GM23338 (cell line): ENCODE results near the gene SUGCT. TPM values are rescaled to one million over a fixed set of nuclear protein-coding genes. Genes with fewer than 3 reads are reported as not detected.

Source experiments
- ATAC-seq: fragments of 200-7000 bp; cut with Tn5 transposase; 3 replicates; pipeline ENCODE4 v1.9.1; 2020
- DNase-seq: peaks from one replicate; pipeline ENCODE4 v3.0.0-alpha.2; 2015; ENCODE audit warnings: low spot score
- H2AFZ ChIP-seq: fragments of 200-600 bp; sonication (generic); 2 replicates; pipeline ENCODE4 v1.8.0; 2016; ENCODE audit warnings: antibody characterized with exemption, mild to moderate bottlenecking, moderate library complexity
- H3F3A ChIP-seq: fragments of 200-600 bp; sonication (generic); replicated peaks from 2 replicates; pipeline ENCODE4 v1.8.0; 2017; ENCODE audit warnings: antibody characterized with exemption, mixed run types, low read depth
- H3K27ac ChIP-seq: fragments of 200-600 bp; sonication (generic); 2 replicates; pipeline ENCODE4 v1.6.1; 2016; ENCODE audit warnings: low read depth
- H3K27me3 ChIP-seq: fragments of 200-600 bp; sonication (generic); 2 replicates; pipeline ENCODE4 v1.8.0; 2016; ENCODE audit warnings: mild to moderate bottlenecking, mixed run types, moderate library complexity; ENCODE audit not compliant: insufficient read depth
- H3K36me3 ChIP-seq: fragments of 200-600 bp; sonication (generic); 2 replicates; pipeline ENCODE4 v1.8.0; 2016; ENCODE audit warnings: mild to moderate bottlenecking; ENCODE audit not compliant: insufficient read depth
- H3K4me1 ChIP-seq: fragments of 200-600 bp; sonication (generic); 2 replicates; pipeline ENCODE4 v1.8.0; 2016; ENCODE audit warnings: mild to moderate bottlenecking, moderate library complexity; ENCODE audit not compliant: insufficient read depth
- H3K4me2 ChIP-seq: fragments of 200-600 bp; sonication (generic); 2 replicates; pipeline ENCODE4 v1.7.1; 2017; ENCODE audit warnings: mixed run types
- H3K4me3 ChIP-seq: fragments of 200-600 bp; sonication (generic); 2 replicates; pipeline ENCODE4 v1.6.1; 2016; ENCODE audit warnings: mixed run types
- H3K79me2 ChIP-seq: fragments of 200-600 bp; sonication (generic); replicated peaks from 2 replicates; pipeline ENCODE4 v1.8.0; 2017; ENCODE audit warnings: mild to moderate bottlenecking; ENCODE audit not compliant: insufficient read depth
- H3K9me2 ChIP-seq: fragments of 200-600 bp; sonication (generic); 2 replicates; pipeline ENCODE4 v1.8.0; 2017; ENCODE audit not compliant: insufficient read depth
- H4K20me1 ChIP-seq: fragments of 200-600 bp; sonication (generic); replicated peaks from 2 replicates; pipeline ENCODE4 v1.8.0; 2017; ENCODE audit warnings: mild to moderate bottlenecking; ENCODE audit not compliant: insufficient read depth
- H3K27ac Mint-ChIP-seq: 2 replicates; pipeline ENCODE4 v1.8.0; 2020; ENCODE audit warnings: inconsistent platforms, mild to moderate bottlenecking, moderate library complexity, mixed read lengths
- H3K27me3 Mint-ChIP-seq: 3 replicates; pipeline ENCODE4 v1.8.0; 2022; ENCODE audit warnings: low read depth, mild to moderate bottlenecking, moderate library complexity, mixed read lengths, inconsistent platforms; ENCODE audit not compliant: insufficient read depth, poor library complexity
- H3K36me3 Mint-ChIP-seq: 3 replicates; pipeline ENCODE4 v1.8.0; 2021; ENCODE audit warnings: low read depth, mild to moderate bottlenecking, inconsistent platforms, moderate library complexity, mixed read lengths
- H3K4me1 Mint-ChIP-seq: 3 replicates; pipeline ENCODE4 v1.8.0; 2020; ENCODE audit warnings: mild to moderate bottlenecking, inconsistent platforms, mixed read lengths
- H3K4me3 Mint-ChIP-seq: 3 replicates; pipeline ENCODE4 v1.8.0; 2021; ENCODE audit warnings: moderate library complexity, mild to moderate bottlenecking, inconsistent platforms, mixed read lengths
- H3K9me3 Mint-ChIP-seq: 3 replicates; pipeline ENCODE4 v1.8.0; 2020; ENCODE audit warnings: moderate library complexity, mild to moderate bottlenecking, inconsistent platforms, mixed read lengths
- EZH2 ChIP-seq: fragments of 200-600 bp; sonication (generic); IDR thresholded peaks from one replicate; pipeline ENCODE4 v1.8.0; 2017; ENCODE audit warnings: antibody characterized with exemption, mild to moderate bottlenecking, low read depth; ENCODE audit not compliant: unreplicated experiment
- NANOG ChIP-seq: IDR thresholded peaks from 2 replicates; pipeline ENCODE4 v1.6.1; 2016; ENCODE audit warnings: antibody characterized with exemption, borderline replicate concordance
- POLR2AphosphoS5 ChIP-seq: IDR thresholded peaks from 2 replicates; pipeline ENCODE4 v1.6.1; 2016; ENCODE audit warnings: antibody characterized with exemption, low read depth
- STAT1 ChIP-seq: IDR thresholded peaks from one replicate; pipeline ENCODE4 v1.6.1; 2016; ENCODE audit warnings: antibody characterized with exemption; ENCODE audit not compliant: unreplicated experiment
- ZNF114 ChIP-seq: fragments of 250-450 bp; sonication (Bioruptor Pico); IDR thresholded peaks from 2 replicates; pipeline ENCODE4 v1.5.0; 2020; ENCODE audit warnings: mild to moderate bottlenecking, moderate library complexity
- polyA plus RNA-seq: library from polyadenylated mRNA; unstranded; fragments of >200 nt; fragmentation: Nextera tagmentation; extraction: Ambion mirVana; gene quantifications from 2 replicates; pipeline ENCODE4 v1.2.1, GENCODE V29; 2016
- total RNA-seq: library from RNA; depleted of rRNA; stranded (reverse); fragments of >200 nt; shearing (Covaris generic); gene quantifications from 2 replicates; pipeline ENCODE4 v1.2.3, GENCODE V29; 2014
- TF ChIP-seq, protein P1 (sequence below), 2 experiments: fragments of 200-600 bp in 1 of 2; sonication (generic) in 1 of 2; conservative IDR thresholded peaks; 2 replicates each; pipeline versions ENCODE4 v1.5.1 to v1.6.1; 2016 to 2017; ENCODE audit warnings: antibody characterized with exemption in 2 of 2, low read depth in 2 of 2, mild to moderate bottlenecking in 2 of 2, moderate library complexity in 1 of 2
- TF ChIP-seq, protein P2 (sequence below): IDR thresholded peaks from one replicate; pipeline ENCODE4 v1.6.1; 2018; ENCODE audit warnings: antibody characterized with exemption; ENCODE audit not compliant: unreplicated experiment
- TF ChIP-seq, protein P3 (sequence below): IDR thresholded peaks from 2 replicates; pipeline ENCODE4 v1.6.1; 2016; ENCODE audit warnings: antibody characterized with exemption

Gene SUGCT
- total and polyA plus RNA-seq, 2 experiments from 2014 or later, result 4.2 to 5.6 TPM

DNA sequence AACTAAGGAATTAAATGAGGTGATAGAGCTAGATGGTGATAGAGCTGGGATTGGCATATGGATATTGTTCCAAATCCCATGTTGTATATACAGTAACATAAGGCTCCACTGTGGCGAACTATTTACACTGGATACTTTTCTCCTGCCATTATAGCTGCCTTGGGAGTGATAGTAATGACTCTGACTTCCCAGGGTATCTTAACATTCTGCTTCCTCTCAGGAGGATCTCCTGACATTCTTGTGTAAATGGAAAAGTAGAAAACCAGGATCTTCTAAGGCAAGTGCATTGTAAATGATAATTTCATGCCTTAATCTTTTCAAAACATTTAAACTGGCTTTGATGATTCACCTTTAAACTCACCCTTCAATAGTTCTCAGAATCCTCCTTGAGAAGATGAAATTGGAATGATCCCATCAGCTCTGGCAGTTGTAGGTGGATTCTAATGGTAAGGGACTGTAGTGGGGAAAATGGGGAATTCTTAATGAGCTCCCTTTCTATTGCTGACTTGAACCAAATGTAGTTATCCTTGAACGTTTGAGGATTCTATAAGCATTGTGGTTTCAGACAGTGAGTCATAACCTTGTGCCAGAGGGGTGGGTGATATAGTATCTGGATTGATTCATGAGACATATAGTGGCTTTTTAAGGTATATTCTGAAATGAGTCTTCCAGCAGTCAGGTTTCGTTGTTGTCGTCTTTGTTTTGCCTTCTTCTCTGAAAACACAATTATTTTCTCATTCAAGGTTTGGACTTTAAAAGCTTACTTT lies 450.0 kb downstream of the SUGCT start:
- no peak overlapping the region for H2AFZ ChIP-seq
- no peaks in the 10 kb centered on the region for H3K9me2 ChIP-seq
- Mint-ChIP-seq H3K9me3 (no peaks in the 10 kb centered on the region), H3K4me1 (peaks cover 16% of the 10 kb centered on the region), H3K27ac (no peak overlapping the region), H3K27me3 (no peaks in the 10 kb centered on the region), H3K4me3 (no peak overlapping the region), H3K36me3 (no peaks in the 10 kb centered on the region)
- no peaks in the 10 kb centered on the region for H4K20me1 ChIP-seq
- TF ChIP-seq, protein P1, sequence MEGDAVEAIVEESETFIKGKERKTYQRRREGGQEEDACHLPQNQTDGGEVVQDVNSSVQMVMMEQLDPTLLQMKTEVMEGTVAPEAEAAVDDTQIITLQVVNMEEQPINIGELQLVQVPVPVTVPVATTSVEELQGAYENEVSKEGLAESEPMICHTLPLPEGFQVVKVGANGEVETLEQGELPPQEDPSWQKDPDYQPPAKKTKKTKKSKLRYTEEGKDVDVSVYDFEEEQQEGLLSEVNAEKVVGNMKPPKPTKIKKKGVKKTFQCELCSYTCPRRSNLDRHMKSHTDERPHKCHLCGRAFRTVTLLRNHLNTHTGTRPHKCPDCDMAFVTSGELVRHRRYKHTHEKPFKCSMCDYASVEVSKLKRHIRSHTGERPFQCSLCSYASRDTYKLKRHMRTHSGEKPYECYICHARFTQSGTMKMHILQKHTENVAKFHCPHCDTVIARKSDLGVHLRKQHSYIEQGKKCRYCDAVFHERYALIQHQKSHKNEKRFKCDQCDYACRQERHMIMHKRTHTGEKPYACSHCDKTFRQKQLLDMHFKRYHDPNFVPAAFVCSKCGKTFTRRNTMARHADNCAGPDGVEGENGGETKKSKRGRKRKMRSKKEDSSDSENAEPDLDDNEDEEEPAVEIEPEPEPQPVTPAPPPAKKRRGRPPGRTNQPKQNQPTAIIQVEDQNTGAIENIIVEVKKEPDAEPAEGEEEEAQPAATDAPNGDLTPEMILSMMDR (conservative IDR thresholded peaks at IDR 0.05; ENCODE audit: low read depth in 2 of 2), result no peak
- TF ChIP-seq NANOG, result peak; percentile 66; the same call in 1 of the 2 replicates
- ATAC-seq (no peak), DNase-seq (no peak)
- H3K4me2 ChIP-seq, result no peak overlapping the region; the same call in 1 of the 2 replicates
- H3K36me3 ChIP-seq, result no peaks in the 10 kb centered on the region
- no peaks in the 10 kb centered on the region for H3K27me3 ChIP-seq
- H3K4me3 ChIP-seq, result no peak overlapping the region
- no peaks in the 10 kb centered on the region for H3K79me2 ChIP-seq
- H3F3A ChIP-seq, result no peaks in the 10 kb centered on the region
- H3K4me1 ChIP-seq, result peaks cover 12% of the 10 kb centered on the region; the same call in 1 of the 2 replicates
- H3K27ac ChIP-seq, result no peak overlapping the region

DNA sequence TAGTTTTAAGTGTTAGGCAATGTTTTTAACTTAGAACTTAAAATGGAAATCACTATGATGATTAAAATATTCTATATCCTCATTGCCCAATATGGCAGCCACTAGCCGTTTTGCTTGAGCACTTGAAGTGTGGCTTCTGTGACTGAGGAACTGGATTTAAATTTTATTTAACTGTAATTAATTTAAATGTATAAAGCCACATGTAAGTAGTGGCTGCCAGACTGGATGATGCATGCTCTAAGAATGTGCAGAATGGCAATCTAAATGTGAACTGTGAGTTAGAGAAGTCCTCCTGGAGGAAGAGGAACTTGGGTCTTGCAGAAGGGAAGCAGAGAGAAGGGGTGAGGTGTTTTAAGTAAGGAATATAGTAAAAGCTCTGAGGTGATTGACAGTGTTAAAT lies 451.4 kb downstream of the SUGCT start:
- Mint-ChIP-seq H3K27ac (no peak overlapping the region), H3K36me3 (no peaks in the 10 kb centered on the region), H3K4me1 (peaks cover 14% of the 10 kb centered on the region), H3K27me3 (no peaks in the 10 kb centered on the region), H3K4me3 (no peak overlapping the region), H3K9me3 (no peaks in the 10 kb centered on the region; the same call in 2 of the 3 replicates)
- ATAC-seq (no peak), DNase-seq (no peak)
- Histone ChIP-seq H3K27me3 (no peaks in the 10 kb centered on the region), H3K36me3 (no peaks in the 10 kb centered on the region), H3K4me1 (peaks cover 12% of the 10 kb centered on the region; the same call in 1 of the 2 replicates), H3F3A (no peaks in the 10 kb centered on the region), H3K9me2 (no peaks in the 10 kb centered on the region), H2AFZ (no peak overlapping the region), H3K4me2 (no peak overlapping the region), H3K79me2 (no peaks in the 10 kb centered on the region), H4K20me1 (no peaks in the 10 kb centered on the region), H3K27ac (no peak overlapping the region), H3K4me3 (no peak overlapping the region)
- TF ChIP-seq, protein P2, sequence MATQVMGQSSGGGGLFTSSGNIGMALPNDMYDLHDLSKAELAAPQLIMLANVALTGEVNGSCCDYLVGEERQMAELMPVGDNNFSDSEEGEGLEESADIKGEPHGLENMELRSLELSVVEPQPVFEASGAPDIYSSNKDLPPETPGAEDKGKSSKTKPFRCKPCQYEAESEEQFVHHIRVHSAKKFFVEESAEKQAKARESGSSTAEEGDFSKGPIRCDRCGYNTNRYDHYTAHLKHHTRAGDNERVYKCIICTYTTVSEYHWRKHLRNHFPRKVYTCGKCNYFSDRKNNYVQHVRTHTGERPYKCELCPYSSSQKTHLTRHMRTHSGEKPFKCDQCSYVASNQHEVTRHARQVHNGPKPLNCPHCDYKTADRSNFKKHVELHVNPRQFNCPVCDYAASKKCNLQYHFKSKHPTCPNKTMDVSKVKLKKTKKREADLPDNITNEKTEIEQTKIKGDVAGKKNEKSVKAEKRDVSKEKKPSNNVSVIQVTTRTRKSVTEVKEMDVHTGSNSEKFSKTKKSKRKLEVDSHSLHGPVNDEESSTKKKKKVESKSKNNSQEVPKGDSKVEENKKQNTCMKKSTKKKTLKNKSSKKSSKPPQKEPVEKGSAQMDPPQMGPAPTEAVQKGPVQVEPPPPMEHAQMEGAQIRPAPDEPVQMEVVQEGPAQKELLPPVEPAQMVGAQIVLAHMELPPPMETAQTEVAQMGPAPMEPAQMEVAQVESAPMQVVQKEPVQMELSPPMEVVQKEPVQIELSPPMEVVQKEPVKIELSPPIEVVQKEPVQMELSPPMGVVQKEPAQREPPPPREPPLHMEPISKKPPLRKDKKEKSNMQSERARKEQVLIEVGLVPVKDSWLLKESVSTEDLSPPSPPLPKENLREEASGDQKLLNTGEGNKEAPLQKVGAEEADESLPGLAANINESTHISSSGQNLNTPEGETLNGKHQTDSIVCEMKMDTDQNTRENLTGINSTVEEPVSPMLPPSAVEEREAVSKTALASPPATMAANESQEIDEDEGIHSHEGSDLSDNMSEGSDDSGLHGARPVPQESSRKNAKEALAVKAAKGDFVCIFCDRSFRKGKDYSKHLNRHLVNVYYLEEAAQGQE, result no peak
- TF ChIP-seq, protein P1 (conservative IDR thresholded peaks at IDR 0.05; ENCODE audit: low read depth in 2 of 2), result no peak
- TF ChIP-seq POLR2AphosphoS5 (no peak), EZH2 (no peak), STAT1 (no peak), ZNF114 (CRISPR knock-in tag) (no peak)
- TF ChIP-seq, protein P3, sequence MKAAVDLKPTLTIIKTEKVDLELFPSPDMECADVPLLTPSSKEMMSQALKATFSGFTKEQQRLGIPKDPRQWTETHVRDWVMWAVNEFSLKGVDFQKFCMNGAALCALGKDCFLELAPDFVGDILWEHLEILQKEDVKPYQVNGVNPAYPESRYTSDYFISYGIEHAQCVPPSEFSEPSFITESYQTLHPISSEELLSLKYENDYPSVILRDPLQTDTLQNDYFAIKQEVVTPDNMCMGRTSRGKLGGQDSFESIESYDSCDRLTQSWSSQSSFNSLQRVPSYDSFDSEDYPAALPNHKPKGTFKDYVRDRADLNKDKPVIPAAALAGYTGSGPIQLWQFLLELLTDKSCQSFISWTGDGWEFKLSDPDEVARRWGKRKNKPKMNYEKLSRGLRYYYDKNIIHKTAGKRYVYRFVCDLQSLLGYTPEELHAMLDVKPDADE, result no peak
